Psoas muscle (tissue), 8 donors: Measurements from ENCODE around the gene KHNYN. TPM values are rescaled to one million over a fixed set of nuclear protein-coding genes. Genes with fewer than 3 reads are reported as not detected.

Experiments
- ATAC-seq, 4 donors: fragments of 200-7000 bp; cut with Tn5 transposase; one replicate each; pipeline ENCODE4 v1.9.1; 2020; ENCODE audit warnings: moderate library complexity in 3 of 4, mild to moderate bottlenecking in 2 of 4
- DNase-seq, 2 donors: peaks; one replicate each; pipeline ENCODE4 v3.0.0-alpha.2; 2020
- H3K27ac ChIP-seq: fragments of 200-600 bp; one replicate; pipeline ENCODE4 v1.8.0; 2022
- H3K27me3 ChIP-seq, 3 donors: fragments of 200-600 bp in 1 of 3; one replicate each; pipeline versions ENCODE4 v1.6.1 to v1.8.0; 2013 to 2022; ENCODE audit warnings: low read length in 2 of 3, mild to moderate bottlenecking in 2 of 3, moderate library complexity in 1 of 3; ENCODE audit not compliant: insufficient read depth in 3 of 3
- H3K36me3 ChIP-seq, 2 donors: fragments of 200-600 bp in 1 of 2; one replicate each; pipeline versions ENCODE4 v1.6.1 to v1.8.0; 2013 to 2022; ENCODE audit warnings: low read depth in 1 of 2, mild to moderate bottlenecking in 1 of 2, moderate library complexity in 1 of 2; ENCODE audit not compliant: insufficient read depth in 1 of 2
- H3K4me1 ChIP-seq: fragments of 200-600 bp; one replicate; pipeline ENCODE4 v1.8.0; 2022
- H3K4me3 ChIP-seq: fragments of 200-600 bp; one replicate; pipeline ENCODE4 v1.8.0; 2022; ENCODE audit warnings: mild to moderate bottlenecking
- H3K9me3 ChIP-seq: fragments of 200-600 bp; one replicate; pipeline ENCODE4 v1.8.0; 2022
- whole genome bisulfite sequencing, 3 donors: extraction: QIAGEN DNeasy Blood & Tissue Kit; methylation state at CpG; one replicate each; pipeline versions ENCODE4 v1.1.6 to v1.1.7; 2013; 5-methylcytosine and 5-hydroxymethylcytosine counted together
- intact Hi-C, 2 donors: fragments of 100-400 bp; cut with DNase I; formaldehyde crosslinking; loops; one replicate each; pipeline versions ENCODE4 v1.11.0 to v1.14.2; 2022
- polyA plus RNA-seq, 3 donors: library from polyadenylated mRNA; stranded (reverse); fragments of 200-250 nt; gene quantifications; one replicate each; pipeline ENCODE4 v1.2.3, GENCODE V29; 2013
- total RNA-seq, 4 donors: library from RNA; stranded (reverse); fragmentation: NEBNext Ultra II Directional in 2 of 4; extraction: Animal tissue kit (Norgen Biotek cat#: 25700) in 2 of 4; gene quantifications; one replicate each; pipeline versions ENCODE4 v1.2.1 to v1.2.4, GENCODE V29; 2021 to 2023
- TF ChIP-seq, protein P1 (sequence below): fragments of 200-600 bp; IDR thresholded peaks from one replicate; pipeline ENCODE4 v1.8.0; 2022; ENCODE audit warnings: antibody characterized with exemption
- donor health status: healthy with polysubstance abuse.
- donor health status: DM: no; HTN: no; CAD: no; lungs with moderate emphysema.
- donor health status: Bipolar disorder and iron deficiency.
- donor health status: healthy.
- donor health status: DM: yes; HTN: yes; CAD: no.
- donor health status: DM: no; HTN: no; CAD: no.
- donor health status: DM: no; HTN: no; CAD: no.
- donor health status: DM: yes; HTN: yes; CAD: no.

Gene KHNYN
- total and polyA plus RNA-seq, 7 donors = 15.3 to 74.9 (median 40.2) TPM

DNA sequence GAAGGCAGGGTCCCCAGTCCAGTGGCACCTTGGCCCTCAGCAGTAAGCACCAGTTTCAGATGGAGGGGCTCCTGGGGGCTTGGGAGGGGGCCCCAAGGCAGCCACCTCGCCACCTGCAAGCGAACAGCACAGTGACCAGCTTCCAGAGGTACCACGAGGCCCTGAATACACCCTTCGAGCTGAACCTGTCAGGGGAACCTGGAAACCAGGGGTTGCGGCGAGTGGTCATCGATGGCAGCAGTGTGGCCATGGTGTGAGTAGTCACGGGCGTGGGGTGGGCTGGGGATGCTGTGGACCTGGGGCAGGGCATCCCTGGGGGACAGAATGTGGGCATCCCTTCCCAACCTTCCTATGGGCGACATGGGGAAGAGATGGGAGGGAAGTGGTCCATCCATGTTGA, 19.8 kb upstream of the KHNYN start:
- DNase-seq = no peak
- no peaks in the 10 kb centered on the region for H3K4me1 ChIP-seq
- no peaks in the 10 kb centered on the region for H3K27me3 ChIP-seq
- intact Hi-C loops = loop anchor here in 1 of 2 donors (1.0 kb wide), 1 partner anchor 17 kb away; no protein-coding TSS in a partner anchor
- no peak for ATAC-seq
- H3K36me3 ChIP-seq = peaks cover 0 to 8% of the 10 kb centered on the region in 2 donors
- no peak overlapping the region for H3K4me3 ChIP-seq
- TF ChIP-seq, protein P1, sequence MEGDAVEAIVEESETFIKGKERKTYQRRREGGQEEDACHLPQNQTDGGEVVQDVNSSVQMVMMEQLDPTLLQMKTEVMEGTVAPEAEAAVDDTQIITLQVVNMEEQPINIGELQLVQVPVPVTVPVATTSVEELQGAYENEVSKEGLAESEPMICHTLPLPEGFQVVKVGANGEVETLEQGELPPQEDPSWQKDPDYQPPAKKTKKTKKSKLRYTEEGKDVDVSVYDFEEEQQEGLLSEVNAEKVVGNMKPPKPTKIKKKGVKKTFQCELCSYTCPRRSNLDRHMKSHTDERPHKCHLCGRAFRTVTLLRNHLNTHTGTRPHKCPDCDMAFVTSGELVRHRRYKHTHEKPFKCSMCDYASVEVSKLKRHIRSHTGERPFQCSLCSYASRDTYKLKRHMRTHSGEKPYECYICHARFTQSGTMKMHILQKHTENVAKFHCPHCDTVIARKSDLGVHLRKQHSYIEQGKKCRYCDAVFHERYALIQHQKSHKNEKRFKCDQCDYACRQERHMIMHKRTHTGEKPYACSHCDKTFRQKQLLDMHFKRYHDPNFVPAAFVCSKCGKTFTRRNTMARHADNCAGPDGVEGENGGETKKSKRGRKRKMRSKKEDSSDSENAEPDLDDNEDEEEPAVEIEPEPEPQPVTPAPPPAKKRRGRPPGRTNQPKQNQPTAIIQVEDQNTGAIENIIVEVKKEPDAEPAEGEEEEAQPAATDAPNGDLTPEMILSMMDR = no peak
- H3K27ac ChIP-seq = no peak overlapping the region
- H3K9me3 ChIP-seq = no peaks in the 10 kb centered on the region
- 92 to 96% (median 96%) methylated on average over 10 of the region's 10 CpGs for WGBS, 3 donors

DNA sequence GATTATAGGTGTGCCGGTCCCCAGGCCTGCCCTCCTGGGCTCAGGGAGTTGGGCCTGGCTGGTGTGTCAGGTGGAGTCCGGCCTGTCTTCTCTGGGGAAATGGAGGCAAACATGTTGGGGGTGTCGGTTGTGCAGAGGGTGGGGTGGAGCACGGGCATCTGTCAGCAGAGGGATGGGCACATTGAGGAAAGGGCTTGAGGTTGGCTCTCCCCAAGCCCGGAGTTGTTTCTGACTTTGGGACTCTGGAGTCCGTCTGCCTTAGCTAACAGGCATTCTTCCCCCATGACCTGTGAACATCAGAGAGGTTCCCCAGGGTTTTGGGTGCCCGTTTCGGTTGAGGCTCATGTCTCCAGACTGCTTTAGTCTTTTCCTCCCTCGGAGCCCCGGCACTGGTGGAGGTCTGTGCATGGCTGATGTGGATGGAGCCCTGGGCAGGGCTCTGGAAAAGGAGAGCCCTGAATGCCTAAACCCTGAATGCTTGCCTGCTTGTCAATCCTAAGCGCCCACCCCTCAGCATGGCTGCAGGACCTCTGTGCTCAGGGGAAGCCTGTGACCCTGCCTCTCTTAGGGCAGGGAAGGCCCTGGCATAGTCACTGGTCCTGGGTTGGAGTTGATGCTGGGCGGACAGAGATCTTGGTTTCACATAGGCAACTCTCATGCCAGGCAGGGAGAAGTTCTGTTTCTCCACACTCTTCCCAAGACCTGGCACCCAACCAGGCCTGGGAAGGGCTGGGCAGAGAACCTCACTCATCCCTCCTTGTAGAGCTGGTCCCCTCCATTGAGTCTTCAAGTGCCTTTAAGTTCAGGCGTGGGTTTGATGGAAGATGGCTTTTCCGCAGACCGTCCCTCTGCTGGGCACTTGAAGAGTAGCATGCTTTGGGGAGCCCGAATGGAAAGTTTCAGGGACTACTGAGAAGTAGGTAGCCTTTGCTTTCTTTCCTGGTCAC, 18.0 kb upstream of the KHNYN start:
- intact Hi-C loops = no loop called here
- Histone ChIP-seq H3K27me3 (no peaks in the 10 kb centered on the region), H3K4me1 (no peaks in the 10 kb centered on the region), H3K36me3 (peaks cover 0 to 8% of the 10 kb centered on the region in 2 donors), H3K4me3 (no peak overlapping the region), H3K9me3 (no peaks in the 10 kb centered on the region), H3K27ac (no peak overlapping the region)
- TF ChIP-seq, protein P1 = peak; percentile 55
- WGBS, 3 donors = 72 to 75% (median 73%) methylated on average over 16 of the region's 16 CpGs
- ATAC-seq (peak in 1 of 4 donors; percentile 50), DNase-seq (no peak)

DNA sequence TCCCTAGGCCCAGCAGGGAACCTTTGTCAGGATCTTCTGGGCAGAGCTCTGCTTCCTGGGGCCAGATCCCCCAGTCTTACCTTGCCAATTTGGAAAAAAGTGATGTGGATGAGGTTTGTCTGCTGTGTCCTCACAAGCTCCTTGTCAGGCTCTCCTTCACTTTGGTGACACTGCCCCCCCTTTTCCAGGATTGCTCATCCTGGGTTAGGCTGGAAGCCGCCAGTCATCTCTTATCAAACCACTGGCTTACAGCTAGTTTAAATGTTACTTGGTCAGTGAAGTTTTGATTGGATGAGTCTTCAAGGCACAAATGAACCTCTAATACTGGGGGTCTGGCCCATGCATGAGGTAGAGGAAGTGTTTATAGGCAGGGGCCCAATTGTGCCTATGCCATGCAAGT, 15.7 kb upstream of the KHNYN start:
- Histone ChIP-seq H3K27me3 (peaks cover 0 to 5% (median 0%) of the 10 kb centered on the region in 3 donors), H3K27ac (no peak overlapping the region), H3K36me3 (peaks cover 0 to 4% of the 10 kb centered on the region in 2 donors), H3K4me1 (no peaks in the 10 kb centered on the region), H3K4me3 (no peak overlapping the region), H3K9me3 (no peaks in the 10 kb centered on the region)
- ATAC-seq (no peak), DNase-seq (no peak)
- intact Hi-C loops = no loop called here
- 96 to 100% (median 98%) methylated on average over 1 of the region's 1 CpG for WGBS, 3 donors
- TF ChIP-seq, protein P1 = no peak

DNA sequence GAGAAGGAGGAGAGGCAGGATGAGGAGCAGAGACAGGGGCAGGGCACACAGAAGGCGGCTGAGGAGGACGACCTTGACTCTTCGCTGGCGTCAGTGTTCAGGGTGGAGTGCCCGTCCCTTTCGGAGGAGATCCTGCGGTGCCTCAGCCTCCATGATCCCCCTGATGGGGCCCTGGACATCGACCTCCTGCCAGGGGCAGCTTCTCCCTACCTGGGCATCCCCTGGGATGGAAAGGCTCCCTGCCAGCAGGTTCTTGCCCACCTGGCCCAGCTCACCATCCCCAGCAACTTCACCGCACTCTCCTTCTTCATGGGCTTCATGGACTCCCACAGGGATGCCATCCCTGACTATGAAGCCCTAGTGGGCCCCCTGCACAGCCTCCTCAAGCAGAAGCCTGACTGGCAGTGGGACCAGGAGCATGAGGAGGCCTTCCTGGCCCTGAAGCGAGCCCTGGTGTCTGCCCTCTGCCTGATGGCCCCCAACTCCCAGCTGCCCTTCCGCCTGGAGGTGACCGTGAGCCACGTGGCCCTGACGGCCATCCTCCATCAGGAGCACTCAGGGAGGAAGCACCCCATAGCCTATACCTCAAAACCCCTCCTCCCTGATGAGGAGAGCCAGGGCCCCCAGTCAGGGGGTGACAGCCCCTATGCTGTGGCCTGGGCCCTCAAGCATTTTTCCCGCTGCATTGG, 14.9 kb upstream of the KHNYN start:
- H3K4me1 ChIP-seq = no peaks in the 10 kb centered on the region
- H3K27ac ChIP-seq = no peak overlapping the region
- TF ChIP-seq, protein P1 = no peak
- ATAC-seq = no peak
- H3K9me3 ChIP-seq = no peaks in the 10 kb centered on the region
- H3K36me3 ChIP-seq = peaks cover 0 to 4% of the 10 kb centered on the region in 2 donors
- peaks cover 0 to 5% (median 0%) of the 10 kb centered on the region in 3 donors for H3K27me3 ChIP-seq
- DNase-seq = no peak
- no peak overlapping the region for H3K4me3 ChIP-seq
- intact Hi-C loops = no loop called here
- WGBS, 3 donors = 88 to 91% (median 89%) methylated on average over 11 to 15 of the region's 15 CpGs
